Duodenal mucosa (tissue), 2 donors: Measurements from ENCODE around the gene ANAPC4.
A peak's percentile ranks its signal among the peaks of the same experiment; 100 is the strongest.

Experiments
- H3K27ac ChIP-seq: one replicate; pipeline ENCODE4 v1.7.0; 2013; ENCODE audit warnings: low read depth, low read length
- H3K27me3 ChIP-seq, 2 donors: one replicate each; pipeline ENCODE4 v1.7.0; 2013; ENCODE audit warnings: low read length in 2 of 2, control low read depth in 1 of 2; ENCODE audit not compliant: insufficient read depth in 2 of 2, control insufficient read depth in 1 of 2
- H3K36me3 ChIP-seq, 2 donors: one replicate each; pipeline ENCODE4 v1.7.0; 2013; ENCODE audit warnings: low read length in 2 of 2, control low read depth in 1 of 2; ENCODE audit not compliant: insufficient read depth in 2 of 2, control insufficient read depth in 1 of 2
- H3K4me1 ChIP-seq, 2 donors: one replicate each; pipeline ENCODE4 v1.7.0; 2013; ENCODE audit warnings: low read length in 2 of 2, control low read depth in 1 of 2; ENCODE audit not compliant: insufficient read depth in 2 of 2, control insufficient read depth in 1 of 2
- H3K4me3 ChIP-seq, 2 donors: one replicate each; pipeline ENCODE4 v1.7.0; 2013; ENCODE audit warnings: low read length in 2 of 2, low read depth in 1 of 2
- H3K9ac ChIP-seq, 2 donors: one replicate each; pipeline ENCODE4 v1.7.0; 2013; ENCODE audit warnings: low read length in 2 of 2, low read depth in 1 of 2
- H3K9me3 ChIP-seq, 2 donors: one replicate each; pipeline ENCODE4 v1.7.0; 2013; ENCODE audit warnings: low read length in 2 of 2, control low read depth in 1 of 2; ENCODE audit not compliant: control insufficient read depth in 1 of 2

Gene ANAPC4

GRCh38 chr4:25377572-25378436 is 741 bp downstream of the ANAPC4 start:
- Histone ChIP-seq H3K9ac (peak overlapping the region; percentile 63 to 89), H3K27ac (peak overlapping the region; percentile 45), H3K9me3 (no peaks in the 10 kb centered on the region), H3K4me3 (peak overlapping the region; percentile 71 to 96), H3K36me3 (peaks cover 4 to 19% of the 10 kb centered on the region in 2 donors), H3K27me3 (no peaks in the 10 kb centered on the region), H3K4me1 (peaks cover 14 to 15% of the 10 kb centered on the region in 2 donors)

- no peaks in the 10 kb centered on the region for H3K9me3 ChIP-seq
- H3K27me3 ChIP-seq = no peaks in the 10 kb centered on the region
- peaks cover 14 to 15% of the 10 kb centered on the region in 2 donors for H3K4me1 ChIP-seq
- peak overlapping the region; percentile 71 to 96 for H3K4me3 ChIP-seq
- no peak overlapping the region for H3K27ac ChIP-seq
- H3K9ac ChIP-seq = no peak overlapping the region
- H3K36me3 ChIP-seq = peaks cover 4 to 23% of the 10 kb centered on the region in 2 donors
These were observed 1.3 kb downstream of the ANAPC4 start for GRCh38 chr4:25378437-25378743.

GRCh38 chr4:25379591-25379990 is 2.5 kb downstream of the ANAPC4 start:
- no peak overlapping the region for H3K9ac ChIP-seq
- H3K36me3 ChIP-seq = peaks cover 4 to 35% of the 10 kb centered on the region in 2 donors
- H3K27ac ChIP-seq = no peak overlapping the region
- H3K4me3 ChIP-seq = no peak overlapping the region
- H3K27me3 ChIP-seq = no peaks in the 10 kb centered on the region
- peaks cover 14 to 15% of the 10 kb centered on the region in 2 donors for H3K4me1 ChIP-seq
- no peaks in the 10 kb centered on the region for H3K9me3 ChIP-seq

DNA sequence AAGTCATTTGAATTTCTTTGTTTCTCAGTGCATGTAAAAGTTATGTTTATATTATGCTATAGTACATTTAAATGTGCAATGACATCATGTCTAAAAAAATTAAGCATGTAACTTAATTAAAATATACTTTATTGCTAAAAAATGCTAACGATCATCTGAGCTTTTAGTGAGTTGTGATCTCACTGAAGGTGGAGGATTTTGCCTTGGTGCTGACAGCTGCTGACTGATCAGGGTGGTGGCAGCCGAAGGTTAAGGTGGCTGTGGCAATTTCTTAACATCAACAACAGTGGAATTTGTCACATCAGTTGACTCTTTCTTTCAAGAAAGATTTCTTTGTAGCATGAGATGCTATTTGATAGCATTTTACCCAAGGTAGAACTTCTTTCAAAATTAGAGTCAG is 6.6 kb downstream of the ANAPC4 start:
- peaks cover 4 to 56% of the 10 kb centered on the region in 2 donors for H3K36me3 ChIP-seq
- H3K9ac ChIP-seq = no peak overlapping the region
- H3K4me3 ChIP-seq = no peak overlapping the region
- peaks cover 4 to 5% of the 10 kb centered on the region in 2 donors for H3K4me1 ChIP-seq
- no peaks in the 10 kb centered on the region for H3K27me3 ChIP-seq
- H3K9me3 ChIP-seq = no peaks in the 10 kb centered on the region
- H3K27ac ChIP-seq = no peak overlapping the region

GRCh38 chr4:25386926-25387325 is 9.9 kb downstream of the ANAPC4 start:
- no peaks in the 10 kb centered on the region for H3K4me1 ChIP-seq
- H3K27ac ChIP-seq = no peak overlapping the region
- no peaks in the 10 kb centered on the region for H3K9me3 ChIP-seq
- H3K36me3 ChIP-seq = peaks cover 15 to 54% of the 10 kb centered on the region in 2 donors
- no peak overlapping the region for H3K4me3 ChIP-seq
- no peak overlapping the region for H3K9ac ChIP-seq
- no peaks in the 10 kb centered on the region for H3K27me3 ChIP-seq

DNA sequence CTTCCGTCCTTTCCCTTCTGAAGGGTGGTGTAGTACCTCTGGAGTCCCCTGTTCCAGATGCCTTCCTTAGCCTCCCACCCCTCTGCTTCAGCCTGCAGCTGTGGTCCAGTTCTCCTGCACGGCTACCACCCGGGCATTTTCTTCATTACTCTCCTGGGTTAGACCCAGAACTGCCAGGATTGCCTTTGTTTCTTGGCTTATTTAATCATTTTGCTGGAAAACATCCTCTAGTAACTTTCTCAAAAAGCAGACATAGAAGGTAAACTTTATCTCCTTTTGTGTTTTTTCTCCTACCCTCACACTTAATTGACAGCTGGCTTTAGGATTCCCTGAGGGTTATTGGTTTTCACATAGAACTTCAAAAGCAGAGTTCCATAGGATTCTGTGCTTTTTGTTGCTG is 20.2 kb downstream of the ANAPC4 start:
- no peaks in the 10 kb centered on the region for H3K4me1 ChIP-seq
- H3K4me3 ChIP-seq = no peak overlapping the region
- H3K9me3 ChIP-seq = no peaks in the 10 kb centered on the region
- no peak overlapping the region for H3K27ac ChIP-seq
- no peaks in the 10 kb centered on the region for H3K27me3 ChIP-seq
- H3K9ac ChIP-seq = no peak overlapping the region
- H3K36me3 ChIP-seq = peaks cover 56 to 73% of the 10 kb centered on the region in 2 donors

DNA sequence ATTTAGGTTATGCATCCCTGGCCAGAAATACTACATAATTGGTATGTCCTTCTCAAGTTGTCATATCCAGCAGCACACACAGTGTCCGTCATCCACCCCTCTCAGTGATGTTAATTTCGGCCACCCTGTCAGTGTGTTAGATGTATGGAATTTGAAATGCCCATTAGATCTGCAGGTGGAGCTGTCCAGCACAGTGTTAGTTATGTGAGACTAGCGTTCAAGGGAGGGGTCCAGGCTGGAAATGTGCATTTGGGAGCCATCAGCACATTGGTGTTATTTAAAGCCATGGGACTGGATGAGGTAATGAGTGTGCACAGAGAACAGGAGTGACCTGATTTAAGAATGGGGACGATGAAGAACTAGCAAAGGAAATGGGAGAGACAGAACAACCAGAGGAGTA is 22.4 kb downstream of the ANAPC4 start:
- Histone ChIP-seq H3K9me3 (no peaks in the 10 kb centered on the region), H3K36me3 (peaks cover 53 to 68% of the 10 kb centered on the region in 2 donors), H3K27ac (no peak overlapping the region), H3K9ac (no peak overlapping the region), H3K27me3 (no peaks in the 10 kb centered on the region), H3K4me1 (no peaks in the 10 kb centered on the region), H3K4me3 (no peak overlapping the region)

DNA sequence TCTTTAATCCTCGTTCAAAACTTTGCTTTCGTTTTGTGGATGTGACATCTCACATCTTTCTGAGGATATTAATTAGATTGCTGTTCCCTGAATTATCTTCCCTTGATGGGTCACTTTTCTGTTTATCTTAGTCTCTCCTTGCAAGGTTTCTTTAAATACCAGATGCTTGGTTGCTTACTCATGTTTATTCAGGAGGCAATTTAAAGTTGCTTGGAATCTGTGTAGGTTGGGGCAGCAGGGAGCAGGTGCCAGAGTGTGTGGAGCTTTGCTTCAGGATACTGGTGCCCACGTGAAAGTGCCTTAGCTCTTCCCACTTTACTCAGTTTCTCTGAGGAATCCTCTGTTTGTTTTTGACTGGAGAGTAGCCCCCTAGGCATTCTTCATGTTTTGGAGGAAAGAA is 24.0 kb downstream of the ANAPC4 start:
- Histone ChIP-seq H3K27ac (no peak overlapping the region), H3K9me3 (no peaks in the 10 kb centered on the region), H3K4me3 (no peak overlapping the region), H3K9ac (no peak overlapping the region), H3K36me3 (peaks cover 43 to 70% of the 10 kb centered on the region in 2 donors), H3K27me3 (no peaks in the 10 kb centered on the region), H3K4me1 (no peaks in the 10 kb centered on the region)

GRCh38 chr4:25402521-25402920 is 25.5 kb downstream of the ANAPC4 start:
- Histone ChIP-seq H3K27ac (no peak overlapping the region), H3K9ac (no peak overlapping the region), H3K9me3 (no peaks in the 10 kb centered on the region), H3K4me1 (no peaks in the 10 kb centered on the region), H3K36me3 (peaks cover 38 to 63% of the 10 kb centered on the region in 2 donors), H3K4me3 (no peak overlapping the region), H3K27me3 (no peaks in the 10 kb centered on the region)

GRCh38 chr4:25403699-25404098 is 26.6 kb downstream of the ANAPC4 start:
- H3K27me3 ChIP-seq = no peaks in the 10 kb centered on the region
- H3K9me3 ChIP-seq = no peaks in the 10 kb centered on the region
- H3K9ac ChIP-seq = no peak overlapping the region
- H3K27ac ChIP-seq = no peak overlapping the region
- H3K4me3 ChIP-seq = no peak overlapping the region
- H3K36me3 ChIP-seq = peaks cover 30 to 68% of the 10 kb centered on the region in 2 donors
- no peaks in the 10 kb centered on the region for H3K4me1 ChIP-seq
